DOHH2 (cell line): ENCODE results near the gene HMGCS1.
"Not testable (repeated sequence)": the region's sequence is repeated elsewhere in the genome, so short reads cannot be mapped to it uniquely, and the experiment has no call there.

Source experiments
- H3F3A ChIP-seq: fragments of 200-600 bp; sonication (generic), shearing (Covaris generic); 2 replicates; pipeline ENCODE4 v1.6.0; 2016; ENCODE audit warnings: antibody characterized with exemption, mild to moderate bottlenecking; ENCODE audit not compliant: control insufficient read depth, insufficient read depth
- H3K27ac ChIP-seq: fragments of 200-600 bp; sonication (generic); 2 replicates; pipeline ENCODE4 v1.5.1; 2014; ENCODE audit warnings: low read depth, mild to moderate bottlenecking, low read length, moderate library complexity
- H3K27me3 ChIP-seq: fragments of 200-600 bp; sonication (generic); 2 replicates; pipeline ENCODE4 v1.6.1; 2014; ENCODE audit warnings: mild to moderate bottlenecking, low read length, mixed read lengths; ENCODE audit not compliant: control insufficient read depth
- H3K36me3 ChIP-seq: fragments of 200-600 bp; sonication (generic); 2 replicates; pipeline ENCODE4 v1.6.1; 2014; ENCODE audit warnings: mild to moderate bottlenecking, low read length, moderate library complexity, mixed read lengths; ENCODE audit not compliant: control insufficient read depth
- H3K4me1 ChIP-seq: fragments of 200-600 bp; sonication (generic); 2 replicates; pipeline ENCODE4 v1.6.1; 2014; ENCODE audit warnings: mild to moderate bottlenecking, low read length, mixed read lengths; ENCODE audit not compliant: control insufficient read depth
- H3K4me2 ChIP-seq: fragments of 200-600 bp; sonication (generic); 2 replicates; pipeline ENCODE4 v1.6.0; 2014; ENCODE audit warnings: mild to moderate bottlenecking, low read length, moderate library complexity
- H3K4me3 ChIP-seq: fragments of 200-600 bp; sonication (generic); 2 replicates; pipeline ENCODE4 v1.5.1; 2014; ENCODE audit warnings: mild to moderate bottlenecking, low read length, mixed read lengths
- H3K79me2 ChIP-seq: fragments of 200-600 bp; sonication (generic); 2 replicates; pipeline ENCODE4 v1.6.1; 2014; ENCODE audit warnings: mild to moderate bottlenecking, low read length, mixed read lengths; ENCODE audit not compliant: control insufficient read depth
- H3K9me2 ChIP-seq: fragments of 200-600 bp; sonication (generic); replicated peaks from 2 replicates; pipeline ENCODE4 v1.6.1; 2014; ENCODE audit warnings: mild to moderate bottlenecking, low read length, mixed read lengths; ENCODE audit not compliant: control insufficient read depth
- H3K9me3 ChIP-seq: fragments of 200-600 bp; sonication (generic); 2 replicates; pipeline ENCODE4 v1.6.1; 2014; ENCODE audit warnings: antibody characterized with exemption, low read length, mixed read lengths; ENCODE audit not compliant: control insufficient read depth, insufficient read depth
- H4K20me1 ChIP-seq: fragments of 200-600 bp; sonication (generic); 2 replicates; pipeline ENCODE4 v1.6.0; 2014; ENCODE audit warnings: low read depth, mild to moderate bottlenecking, antibody characterized with exemption, low read length, moderate library complexity; ENCODE audit not compliant: control insufficient read depth, insufficient read depth
- CTCF ChIP-seq: fragments of 200-600 bp; sonication (generic); IDR thresholded peaks from one replicate; pipeline ENCODE4 v1.5.1; 2014; ENCODE audit warnings: antibody characterized with exemption, mild to moderate bottlenecking, low read depth, low read length; ENCODE audit not compliant: poor library complexity, severe bottlenecking
- EZH2phosphoT487 ChIP-seq: fragments of 200-600 bp; sonication (generic); IDR thresholded peaks from 2 replicates; pipeline ENCODE4 v1.6.1; 2017; ENCODE audit warnings: borderline replicate concordance, mild to moderate bottlenecking, antibody characterized with exemption, low read length, moderate library complexity, mixed read lengths

HMGCS1 gene

GRCh38 chr5:43309122-43309521 lies 4.1 kb downstream of the HMGCS1 start:
- H3K79me2 ChIP-seq: peaks cover 92% of the 10 kb centered on the region
- peaks cover 69% of the 10 kb centered on the region for H3K4me1 ChIP-seq
- peaks cover 56% of the 10 kb centered on the region for H4K20me1 ChIP-seq

GRCh38 chr5:43306954-43307353 lies 6.3 kb downstream of the HMGCS1 start:
- Histone ChIP-seq H3K79me2 (peaks cover 100% of the 10 kb centered on the region), H3F3A (peaks cover 26% of the 10 kb centered on the region), H3K36me3 (peaks cover 94% of the 10 kb centered on the region), H3K4me2 (peak overlapping the region; percentile 95), H3K4me1 (peaks cover 61% of the 10 kb centered on the region), H4K20me1 (peaks cover 53% of the 10 kb centered on the region)
- H3K27ac ChIP-seq, H3K27me3 ChIP-seq, H3K4me3 ChIP-seq, H3K9me3 ChIP-seq, H3K9me2 ChIP-seq: not testable (repeated sequence)

More at GRCh38 chr5:43309122-43309521, 4.1 kb downstream of the HMGCS1 start:
- Histone ChIP-seq H3F3A (peaks cover 30% of the 10 kb centered on the region), H3K36me3 (peaks cover 85% of the 10 kb centered on the region), H3K9me2 (no peaks in the 10 kb centered on the region), H3K9me3 (no peaks in the 10 kb centered on the region), H3K4me3 (peak overlapping the region; percentile 82), H3K4me2 (peak overlapping the region; percentile 95), H3K27ac (peak overlapping the region; percentile 17; the same call in 1 of the 2 replicates), H3K27me3 (no peaks in the 10 kb centered on the region)
- no peak for TF ChIP-seq CTCF
- no peak for TF ChIP-seq EZH2phosphoT487

GRCh38 chr5:43305948-43306565 lies 7.2 kb downstream of the HMGCS1 start:
- Histone ChIP-seq H4K20me1 (peaks cover 52% of the 10 kb centered on the region), H3F3A (peaks cover 26% of the 10 kb centered on the region), H3K4me3 (0 out of 2 replicates have a peak overlapping the region, but pooled peaks have one; percentile 3), H3K9me3 (no peaks in the 10 kb centered on the region), H3K36me3 (peaks cover 94% of the 10 kb centered on the region), H3K4me2 (no peak overlapping the region), H3K27ac (no peak overlapping the region), H3K4me1 (peaks cover 52% of the 10 kb centered on the region), H3K9me2 (no peaks in the 10 kb centered on the region), H3K27me3 (no peaks in the 10 kb centered on the region), H3K79me2 (peaks cover 100% of the 10 kb centered on the region)
- TF ChIP-seq EZH2phosphoT487: no peak
- TF ChIP-seq CTCF: peak; percentile 70

GRCh38 chr5:43304525-43304924 lies 8.7 kb downstream of the HMGCS1 start:
- H4K20me1 ChIP-seq: peaks cover 48% of the 10 kb centered on the region

More at GRCh38 chr5:43304525-43304924, 8.7 kb downstream of the HMGCS1 start:
- peaks cover 21% of the 10 kb centered on the region; the same call in 1 of the 2 replicates for H3F3A ChIP-seq
- TF ChIP-seq EZH2phosphoT487 (no peak), CTCF (no peak)
- H3K79me2 ChIP-seq: peaks cover 100% of the 10 kb centered on the region
- peaks cover 94% of the 10 kb centered on the region for H3K36me3 ChIP-seq
- no peaks in the 10 kb centered on the region for H3K9me3 ChIP-seq
- no peaks in the 10 kb centered on the region for H3K27me3 ChIP-seq
- no peak overlapping the region for H3K27ac ChIP-seq
- H3K4me1 ChIP-seq: peaks cover 36% of the 10 kb centered on the region
- H3K4me3 ChIP-seq: no peak overlapping the region
- H3K4me2 ChIP-seq: no peak overlapping the region
- H3K9me2 ChIP-seq: no peaks in the 10 kb centered on the region
